B cell (primary cell): ENCODE data around the gene LRIF1. TPM values are rescaled to one million over a fixed set of nuclear protein-coding genes. Genes with fewer than 3 reads are reported as not detected.
"Not testable (repeated sequence)": the region's sequence is repeated elsewhere in the genome, so short reads cannot be mapped to it uniquely, and the experiment has no call there.

Experiments
- ATAC-seq: fragments of 200-7000 bp; cut with Tn5 transposase; one replicate; pipeline ENCODE4 v1.10.0; 2021; ENCODE audit warnings: low read depth, mild to moderate bottlenecking, moderate number of reproducible peaks, moderate library complexity
- CTCF ChIA-PET: fragments of 350-600 bp; sonication (Branson Sonifier 250); formaldehyde crosslinking; loops from one replicate; lab custom pipeline; 2021; ENCODE audit warnings: antibody characterized with exemption, inconsistent platforms; lab: Charles Lee
- POLR2A ChIA-PET: fragments of 350-600 bp; sonication (Branson Sonifier 250); formaldehyde crosslinking; loops from one replicate; lab custom pipeline; 2021; ENCODE audit warnings: antibody characterized with exemption; lab: Charles Lee
- DNase-seq: peaks from one replicate; pipeline ENCODE4 v3.0.0; 2013
- H2AFZ ChIP-seq: 2 replicates; pipeline ENCODE4 v1.6.1; 2012; ENCODE audit warnings: mild to moderate bottlenecking, low read depth, low read length; ENCODE audit not compliant: insufficient read depth, poor library complexity, severe bottlenecking
- H3K27ac ChIP-seq, 2 donors: 1 replicate in 1 of 2; 2 replicates in 1 of 2; pipeline ENCODE4 v1.5.1; 2012 to 2013; ENCODE audit warnings: low read length in 2 of 2, mild to moderate bottlenecking in 2 of 2, moderate library complexity in 1 of 2
- H3K27me3 ChIP-seq, 4 experiments: fragments of 200-600 bp in 1 of 4; sonication (generic) in 1 of 4; replicated peaks in 1 of 4; 1 replicate in 2 of 4; 2 replicates in 2 of 4; pipeline versions ENCODE4 v1.6.1 to v1.7.0; 2013 to 2016; ENCODE audit warnings: low read length in 3 of 4, mild to moderate bottlenecking in 2 of 4, mixed read lengths in 1 of 4, moderate library complexity in 1 of 4; ENCODE audit not compliant: insufficient read depth in 4 of 4, control insufficient read depth in 3 of 4; ENCODE audit errors: control extremely low read depth in 1 of 4
- H3K36me3 ChIP-seq, 2 experiments: replicated peaks in 1 of 2; 1 replicate in 1 of 2; 2 replicates in 1 of 2; pipeline versions ENCODE4 v1.6.1 to v1.7.1; 2013; ENCODE audit warnings: low read length in 1 of 2; ENCODE audit not compliant: insufficient read depth in 2 of 2, control insufficient read depth in 1 of 2; ENCODE audit errors: control extremely low read depth in 1 of 2, extremely low read depth in 1 of 2
- H3K4me1 ChIP-seq, 2 donors: fragments of 200-600 bp in 1 of 2; sonication (generic) in 1 of 2; 1 replicate in 1 of 2; 2 replicates in 1 of 2; pipeline versions ENCODE4 v1.5.1 to v1.6.1; 2013 to 2017; ENCODE audit warnings: low read length in 2 of 2; ENCODE audit not compliant: control insufficient read depth in 2 of 2, insufficient read depth in 2 of 2
- H3K4me2 ChIP-seq: replicated peaks from 2 replicates; pipeline ENCODE3; 2012; ENCODE audit warnings: mild to moderate bottlenecking, low read depth, low read length; ENCODE audit not compliant: poor library complexity, severe bottlenecking
- H3K4me3 ChIP-seq, 5 experiments: fragments of 200-600 bp in 1 of 5; sonication (generic) in 1 of 5; 1 replicate in 3 of 5; 2 replicates in 2 of 5; pipeline versions ENCODE4 v1.5.1 to v1.7.0; 2011 to 2016; ENCODE audit warnings: low read length in 4 of 5, mild to moderate bottlenecking in 4 of 5, low read depth in 2 of 5, control low read depth in 1 of 5, moderate library complexity in 1 of 5; ENCODE audit not compliant: insufficient read depth in 1 of 5; ENCODE audit errors: control extremely low read depth in 1 of 5, extremely low read depth in 1 of 5
- H3K79me2 ChIP-seq: fragments of 200-600 bp; sonication (generic); one replicate; pipeline ENCODE4 v1.6.0; 2016; ENCODE audit warnings: low read length; ENCODE audit not compliant: control insufficient read depth, insufficient read depth
- H3K9ac ChIP-seq: fragments of 200-600 bp; sonication (generic); 2 replicates; pipeline ENCODE4 v1.6.1; 2017; ENCODE audit warnings: mild to moderate bottlenecking, low read length, moderate library complexity
- H3K9me3 ChIP-seq, 3 donors: one replicate each; pipeline versions ENCODE4 v1.6.1 to v1.7.1; 2013; ENCODE audit warnings: low read length in 2 of 3; ENCODE audit not compliant: control insufficient read depth in 2 of 3, insufficient read depth in 1 of 3; ENCODE audit errors: control extremely low read depth in 1 of 3
- H4K20me1 ChIP-seq: 2 replicates; pipeline ENCODE4 v1.6.0; 2012; ENCODE audit warnings: mild to moderate bottlenecking, low read length; ENCODE audit not compliant: insufficient read depth, control insufficient read depth, poor library complexity, severe bottlenecking
- H3K27ac Mint-ChIP-seq: one replicate; pipeline ENCODE4 v1.8.0; 2021; ENCODE audit warnings: mixed read lengths
- H3K27me3 Mint-ChIP-seq: one replicate; pipeline ENCODE4 v1.8.0; 2021; ENCODE audit warnings: mixed read lengths
- H3K4me1 Mint-ChIP-seq: one replicate; pipeline ENCODE4 v1.8.0; 2021; ENCODE audit warnings: mixed read lengths
- H3K4me3 Mint-ChIP-seq: one replicate; pipeline ENCODE4 v1.8.0; 2021; ENCODE audit warnings: mixed read lengths
- H3K9me3 Mint-ChIP-seq: one replicate; pipeline ENCODE4 v1.8.0; 2022; ENCODE audit warnings: mixed read lengths; ENCODE audit not compliant: insufficient read depth
- EZH2 ChIP-seq: IDR thresholded peaks from 2 replicates; pipeline ENCODE4 v1.6.1; 2012; ENCODE audit warnings: borderline replicate concordance, low read depth, mild to moderate bottlenecking, moderate library complexity, low read length; ENCODE audit not compliant: insufficient read depth, poor library complexity, severe bottlenecking
- WGBS: methylation state at CpG from one replicate; pipeline ENCODE4 v1.1.5; 2013; ENCODE audit warnings: missing lambda C conversion rate; ENCODE audit not compliant: insufficient coverage; 5-methylcytosine and 5-hydroxymethylcytosine counted together
- intact Hi-C: fragments of 100-400 bp; cut with micrococcal nuclease; formaldehyde crosslinking; loops from one replicate; pipeline ENCODE4 v1.10.0; 2022
- polyA plus RNA-seq: library from polyadenylated mRNA; depleted of rRNA; stranded (reverse); fragments of >200 nt; gene quantifications from 2 replicates; pipeline ENCODE4 v1.2.3, GENCODE V29; 2012
- total RNA-seq, 2 donors: library from RNA; stranded (reverse); fragments of 120-200 nt in 1 of 2; gene quantifications; 1 replicate in 1 of 2; 2 replicates in 1 of 2; pipeline versions ENCODE4 v1.2.3 to v1.2.4, GENCODE V29; 2013 to 2022
- TF ChIP-seq, protein P1 (sequence below): fragments of 200-600 bp; IDR thresholded peaks from one replicate; pipeline ENCODE4 v1.8.0; 2022; ENCODE audit warnings: antibody characterized with exemption, mild to moderate bottlenecking

LRIF1 gene
- total and polyA plus RNA-seq, 2 donors (not counting 1 experiment from before 2014, with no cell fraction given): 5.3 to 26.5 TPM

- no peaks in the 10 kb centered on the region for H4K20me1 ChIP-seq
- no peaks in the 10 kb centered on the region for H3K4me1 Mint-ChIP-seq
- H3K9ac ChIP-seq: no peak overlapping the region
- H3K27ac Mint-ChIP-seq: no peak overlapping the region
- ChIA-PET CTCF (no interaction called here), POLR2A (no interaction called here)
- no peak overlapping the region for H2AFZ ChIP-seq
- no peaks in the 10 kb centered on the region for H3K27me3 ChIP-seq
- H3K4me3 ChIP-seq: no peak overlapping the region
- no CpG with 5 or more reads among the region's 1 CpG for WGBS
- no peak for DNase-seq
- H3K36me3 ChIP-seq: no peaks in the 10 kb centered on the region
- H3K79me2 ChIP-seq: no peaks in the 10 kb centered on the region
- no peak overlapping the region for H3K4me3 Mint-ChIP-seq
- intact Hi-C loops: no loop called here
- H3K27me3 Mint-ChIP-seq: no peaks in the 10 kb centered on the region
- peaks cover 12% of the 10 kb centered on the region for H3K9me3 Mint-ChIP-seq
- TF ChIP-seq, protein P1, sequence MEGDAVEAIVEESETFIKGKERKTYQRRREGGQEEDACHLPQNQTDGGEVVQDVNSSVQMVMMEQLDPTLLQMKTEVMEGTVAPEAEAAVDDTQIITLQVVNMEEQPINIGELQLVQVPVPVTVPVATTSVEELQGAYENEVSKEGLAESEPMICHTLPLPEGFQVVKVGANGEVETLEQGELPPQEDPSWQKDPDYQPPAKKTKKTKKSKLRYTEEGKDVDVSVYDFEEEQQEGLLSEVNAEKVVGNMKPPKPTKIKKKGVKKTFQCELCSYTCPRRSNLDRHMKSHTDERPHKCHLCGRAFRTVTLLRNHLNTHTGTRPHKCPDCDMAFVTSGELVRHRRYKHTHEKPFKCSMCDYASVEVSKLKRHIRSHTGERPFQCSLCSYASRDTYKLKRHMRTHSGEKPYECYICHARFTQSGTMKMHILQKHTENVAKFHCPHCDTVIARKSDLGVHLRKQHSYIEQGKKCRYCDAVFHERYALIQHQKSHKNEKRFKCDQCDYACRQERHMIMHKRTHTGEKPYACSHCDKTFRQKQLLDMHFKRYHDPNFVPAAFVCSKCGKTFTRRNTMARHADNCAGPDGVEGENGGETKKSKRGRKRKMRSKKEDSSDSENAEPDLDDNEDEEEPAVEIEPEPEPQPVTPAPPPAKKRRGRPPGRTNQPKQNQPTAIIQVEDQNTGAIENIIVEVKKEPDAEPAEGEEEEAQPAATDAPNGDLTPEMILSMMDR: no peak
- TF ChIP-seq EZH2: no peak
- no peak overlapping the region for H3K27ac ChIP-seq
- no peak overlapping the region for H3K4me2 ChIP-seq
- no peaks in the 10 kb centered on the region for H3K4me1 ChIP-seq
- peaks cover 2 to 18% (median 13%) of the 10 kb centered on the region in 3 donors for H3K9me3 ChIP-seq
- no peak for ATAC-seq
Measured at GRCh38 chr1:110936567-110936966, 27.2 kb downstream of the LRIF1 start.

GRCh38 chr1:110931097-110931496 is 32.6 kb downstream of the LRIF1 start:
- peaks cover 21% of the 10 kb centered on the region for H3K9me3 Mint-ChIP-seq
- H3K4me1 Mint-ChIP-seq, DNase-seq, H4K20me1 ChIP-seq, H3K27ac ChIP-seq, H2AFZ ChIP-seq, CTCF ChIA-PET, H3K79me2 ChIP-seq, H3K4me3 Mint-ChIP-seq, ATAC-seq, H3K9ac ChIP-seq, H3K27me3 Mint-ChIP-seq, H3K4me2 ChIP-seq, POLR2A ChIA-PET, H3K36me3 ChIP-seq, H3K27me3 ChIP-seq, H3K4me1 ChIP-seq, H3K9me3 ChIP-seq, H3K4me3 ChIP-seq, H3K27ac Mint-ChIP-seq, intact Hi-C loops: not testable (repeated sequence)
- no CpG with 5 or more reads among the region's 3 CpGs for WGBS
